ENCODE data around the gene VPS39.

Gene VPS39

GRCh38 chr15:42147431-42147735 lies 60.7 kb downstream of the VPS39 start:
- DNase-seq (ENCODE audit: extremely low spot score, insufficient read length, low read depth) (no peak), FAIRE-seq (no peak)

- FAIRE-seq (no peak), DNase-seq (ENCODE audit: extremely low spot score, insufficient read length, low read depth) (no peak)
These were observed 61.3 kb downstream of the VPS39 start for GRCh38 chr15:42146551-42147430.

- DNase-seq (ENCODE audit: extremely low spot score, insufficient read length, low read depth) (no peak), FAIRE-seq (no peak)
These were observed 62.3 kb downstream of the VPS39 start for GRCh38 chr15:42145546-42146455.

GRCh38 chr15:42144841-42145375 lies 63.2 kb downstream of the VPS39 start:
- FAIRE-seq (no peak), DNase-seq (ENCODE audit: extremely low spot score, insufficient read length, low read depth) (no peak)

- DNase-seq (ENCODE audit: extremely low spot score, insufficient read length, low read depth) (no peak), FAIRE-seq (no peak)
These were observed 64.1 kb downstream of the VPS39 start for GRCh38 chr15:42143866-42144625.

- no peak for FAIRE-seq
These were observed 64.7 kb downstream of the VPS39 start for GRCh38 chr15:42143356-42143755.

GRCh38 chr15:42141795-42142667 lies 66.1 kb downstream of the VPS39 start:
- DNase-seq (ENCODE audit: extremely low spot score, insufficient read length, low read depth) (no peak), FAIRE-seq (no peak)

More at GRCh38 chr15:42143356-42143755, 64.7 kb downstream of the VPS39 start:
- DNase-seq (ENCODE audit: extremely low spot score, insufficient read length, low read depth) = no peak

GRCh38 chr15:42141246-42141645 lies 66.9 kb downstream of the VPS39 start:
- DNase-seq (ENCODE audit: extremely low spot score, insufficient read length, low read depth) = no peak
- no peak for FAIRE-seq

GRCh38 chr15:42140383-42141070 lies 67.6 kb downstream of the VPS39 start:
- no peak for FAIRE-seq
- DNase-seq (ENCODE audit: extremely low spot score, insufficient read length, low read depth) = no peak

GRCh38 chr15:42139596-42139995 lies 68.5 kb downstream of the VPS39 start:
- FAIRE-seq (no peak), DNase-seq (ENCODE audit: extremely low spot score, insufficient read length, low read depth) (no peak)

GRCh38 chr15:42138968-42139386 lies 69.1 kb downstream of the VPS39 start:
- no peak for FAIRE-seq
- DNase-seq (ENCODE audit: extremely low spot score, insufficient read length, low read depth) = no peak

- FAIRE-seq (no peak), DNase-seq (ENCODE audit: extremely low spot score, insufficient read length, low read depth) (no peak)
These were observed 69.7 kb downstream of the VPS39 start for GRCh38 chr15:42138411-42138810.

GRCh38 chr15:42137461-42138261 lies 70.4 kb downstream of the VPS39 start:
- no peak for DNase-seq (ENCODE audit: extremely low spot score, insufficient read length, low read depth)
- FAIRE-seq = peak; percentile 86

- FAIRE-seq (no peak), DNase-seq (ENCODE audit: extremely low spot score, insufficient read length, low read depth) (no peak)
These were observed 71.6 kb downstream of the VPS39 start for GRCh38 chr15:42136513-42136912.

- DNase-seq (ENCODE audit: extremely low spot score, insufficient read length, low read depth) (no peak), FAIRE-seq (no peak)
These were observed 72.8 kb downstream of the VPS39 start for GRCh38 chr15:42135351-42135750.

- DNase-seq (ENCODE audit: extremely low spot score, insufficient read length, low read depth) (no peak), FAIRE-seq (no peak)
These were observed 73.4 kb downstream of the VPS39 start for GRCh38 chr15:42134617-42135245.

- FAIRE-seq (peak; percentile 73), DNase-seq (ENCODE audit: extremely low spot score, insufficient read length, low read depth) (peak; percentile 33)
These were observed 74.1 kb downstream of the VPS39 start for GRCh38 chr15:42133886-42134502.
